NCI-H226 (cell line): ENCODE results near the gene PHF8.

Experiments used
- DNase-seq: peaks from one replicate; pipeline ENCODE4 v3.0.0-alpha.2; 2015

Gene PHF8

GRCh38 chrX:54044126-54044876 is at the start of gene PHF8:
PHF8 (minus strand) TSS chrX:54044473; CDS start chrX:54042728, 1,745 bp downstream.
- peak; percentile 94 for DNase-seq

DNA sequence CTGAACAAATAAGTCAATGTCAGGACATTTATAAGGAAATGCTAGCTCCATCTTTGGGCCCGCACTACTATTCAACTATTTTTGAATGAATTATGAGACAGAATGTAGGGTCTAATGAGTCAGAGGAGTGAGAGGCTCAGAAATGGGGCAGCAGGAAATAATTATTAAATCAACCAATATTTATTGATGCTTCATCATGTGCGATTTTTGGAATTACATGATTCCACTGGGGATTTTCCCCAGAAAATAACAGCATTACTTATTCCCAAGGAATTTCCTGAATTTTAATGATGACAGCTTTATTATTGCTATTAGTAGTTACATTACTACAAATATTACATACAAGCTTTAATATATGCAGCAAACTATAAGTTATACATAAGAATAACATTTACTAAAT is 49.3 kb upstream of the PHF8 start:
- no peak for DNase-seq

DNA sequence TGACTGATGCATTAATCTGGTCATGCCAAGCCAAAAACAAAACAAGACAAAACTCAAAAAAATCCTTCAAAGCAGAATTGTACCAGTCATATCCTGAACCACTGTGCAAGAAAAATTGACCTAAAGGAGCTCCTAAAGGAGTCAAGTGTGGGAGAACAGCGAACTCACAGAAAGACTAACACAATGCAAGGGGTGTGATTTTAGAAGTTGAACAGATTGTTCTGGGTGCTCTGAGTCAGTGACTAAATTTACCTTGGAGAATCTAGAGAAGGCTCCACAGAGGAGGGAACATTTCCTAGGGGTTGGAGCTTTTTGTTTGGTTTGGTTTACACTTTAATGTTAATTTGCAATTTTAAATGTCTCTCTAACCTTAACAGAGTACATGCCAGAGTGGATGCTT is 48.9 kb upstream of the PHF8 start:
- no peak for DNase-seq

DNA sequence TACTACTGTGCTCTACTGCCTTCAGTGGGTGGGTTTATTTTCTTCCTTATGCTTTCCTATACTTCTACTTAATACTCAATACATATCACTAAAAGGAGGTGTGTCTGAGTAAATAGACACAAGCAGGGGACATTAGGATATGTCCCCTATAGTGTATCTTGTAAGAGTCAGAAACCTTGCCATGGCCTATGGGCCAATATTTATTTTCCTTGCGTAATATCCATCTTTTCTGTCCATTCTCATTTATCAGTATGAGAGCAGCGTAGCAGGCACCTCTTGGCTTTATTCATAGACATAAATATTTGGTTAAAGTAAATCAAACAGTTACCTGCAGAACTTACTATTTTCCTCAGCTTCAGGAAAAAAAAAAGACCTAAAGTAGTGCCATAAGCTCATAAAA is 46.6 kb upstream of the PHF8 start:
- DNase-seq, result no peak

GRCh38 chrX:54089191-54089590 is 44.9 kb upstream of the PHF8 start:
- no peak for DNase-seq

DNA sequence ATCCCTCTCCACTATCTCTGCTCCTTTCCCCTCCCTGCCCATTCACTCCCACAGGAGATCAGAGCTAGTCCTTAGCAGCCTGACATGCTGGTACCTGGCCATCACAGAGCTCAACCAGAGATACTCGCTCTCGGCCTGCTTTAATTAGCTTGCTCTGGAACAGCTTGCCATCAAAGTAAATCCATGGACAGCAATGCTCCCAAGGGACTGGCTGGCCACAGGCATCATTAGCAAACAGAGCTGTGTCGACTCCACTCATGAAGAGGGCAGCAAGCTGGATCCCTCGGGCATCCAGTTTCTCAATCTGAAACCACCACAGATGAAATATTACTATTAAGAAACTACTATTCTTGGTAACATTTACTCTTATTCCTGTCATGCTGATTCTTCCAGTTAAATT is 43.4 kb upstream of the PHF8 start:
- no peak for DNase-seq

- no peak for DNase-seq
These were observed 41.4 kb upstream of the PHF8 start for GRCh38 chrX:54085666-54086065.

- peak; percentile 74 for DNase-seq
These were observed 32.6 kb upstream of the PHF8 start for GRCh38 chrX:54076903-54077302.

- DNase-seq, result no peak
These were observed 30.6 kb upstream of the PHF8 start for GRCh38 chrX:54074826-54075225.

- DNase-seq, result no peak
These were observed 23.5 kb upstream of the PHF8 start for GRCh38 chrX:54067766-54068165.

DNA sequence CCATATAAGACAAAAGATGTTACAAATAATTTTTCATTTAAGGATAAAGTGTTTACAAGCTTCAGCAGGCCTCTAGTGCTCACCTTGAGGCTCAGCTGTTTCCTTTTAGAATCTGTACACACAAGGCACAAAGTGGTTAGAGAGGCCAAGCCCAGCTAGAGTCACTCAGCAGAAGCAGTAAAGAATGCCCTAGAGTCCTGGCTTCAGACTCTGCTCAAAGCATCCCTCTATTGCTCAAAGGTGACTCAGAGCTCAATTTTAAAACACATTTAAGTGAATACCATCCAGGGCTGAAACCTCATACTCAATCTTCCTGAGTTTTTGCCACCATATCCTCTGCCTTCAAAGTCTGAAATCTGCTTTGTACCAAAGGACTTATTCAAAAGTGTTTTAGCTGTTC is 22.6 kb upstream of the PHF8 start:
- no peak for DNase-seq

GRCh38 chrX:54064564-54064963 is 20.3 kb upstream of the PHF8 start:
- no peak for DNase-seq

DNA sequence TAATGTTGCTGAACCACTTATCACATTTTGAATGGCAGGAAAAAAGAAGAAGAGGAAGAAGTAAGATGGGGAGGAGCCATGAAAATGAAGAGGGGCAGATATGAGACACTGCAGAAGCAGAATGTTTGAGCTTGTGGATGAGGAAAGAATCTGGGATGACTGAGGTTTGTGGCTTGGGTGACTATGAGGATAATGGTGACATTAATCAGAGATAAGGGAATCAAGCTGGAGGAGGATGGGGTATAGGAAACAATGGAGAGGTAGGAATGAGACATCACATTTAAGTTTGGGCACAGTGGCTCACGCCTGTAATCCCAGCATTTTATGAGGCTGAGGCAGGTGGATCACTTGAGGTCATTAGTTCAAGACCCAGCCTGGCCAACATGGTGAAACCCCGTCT is 19.1 kb upstream of the PHF8 start:
- DNase-seq, result no peak

- DNase-seq, result no peak
These were observed 5.5 kb upstream of the PHF8 start for GRCh38 chrX:54049801-54050200.

GRCh38 chrX:54048412-54048811 is 4.1 kb upstream of the PHF8 start:
- DNase-seq, result no peak

- no peak for DNase-seq
These were observed 1.4 kb upstream of the PHF8 start for GRCh38 chrX:54045563-54046228.

- no peak for DNase-seq
These were observed 635 bp upstream of the PHF8 start for GRCh38 chrX:54044877-54045338.

GRCh38 chrX:54043541-54044125 is 640 bp downstream of the PHF8 start:
- peak; percentile 3 for DNase-seq

DNA sequence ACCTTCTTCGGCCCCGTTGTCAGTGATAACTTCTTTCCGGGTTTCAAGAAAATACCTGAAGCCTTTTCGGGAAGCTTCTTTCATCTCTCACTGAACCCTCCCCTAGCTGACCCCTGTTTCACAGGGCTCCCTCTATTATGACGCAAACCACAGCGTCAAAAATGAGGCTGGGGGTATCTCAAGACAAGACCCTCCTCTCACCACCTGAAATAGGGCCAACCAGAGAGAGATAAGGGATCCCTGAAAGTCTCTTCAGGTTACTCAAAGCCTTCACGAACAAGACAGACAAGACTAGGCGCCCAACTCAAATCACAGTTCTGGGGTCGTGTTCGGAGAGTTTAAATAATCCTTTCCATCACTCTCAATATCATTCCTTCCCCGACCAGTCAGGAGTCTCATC is 1.2 kb downstream of the PHF8 start:
- no peak for DNase-seq

DNA sequence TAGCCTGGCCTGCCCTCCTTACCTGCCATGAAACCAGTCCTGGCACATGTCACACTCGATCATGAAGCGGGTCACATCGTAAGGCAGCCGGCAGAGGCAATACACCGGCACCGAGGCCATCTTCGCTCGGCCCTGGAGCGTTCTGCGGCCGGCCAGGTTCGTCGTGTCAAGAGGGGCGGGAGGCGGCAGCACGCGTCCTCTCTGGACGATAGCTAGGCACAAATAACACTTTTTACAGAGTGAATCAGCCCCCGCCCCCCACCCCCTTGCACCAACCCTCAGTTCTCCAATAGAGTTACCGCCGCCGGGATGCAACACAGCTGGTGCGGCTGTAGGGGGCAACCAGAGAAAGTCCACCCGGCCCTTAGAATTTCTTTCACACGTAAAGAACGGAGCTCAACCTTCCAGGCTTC is 1.7 kb downstream of the PHF8 start:
- peak; percentile 46 for DNase-seq

- DNase-seq, result no peak
These were observed 13.9 kb downstream of the PHF8 start for GRCh38 chrX:54030329-54030728.

GRCh38 chrX:54029529-54030143 is 14.6 kb downstream of the PHF8 start:
- no peak for DNase-seq

GRCh38 chrX:54024350-54024749 is 19.9 kb downstream of the PHF8 start:
- no peak for DNase-seq
